Stimulated activated CD8-positive, alpha-beta memory T cell treated with anti-CD3 and anti-CD28 coated beads, Interleukin-7, amount 100 ng/mL, for 1 hour (primary cell): ENCODE data around the gene CFAP99.

ENCODE experiments used
- DNase-seq, 2 donors: peaks; one replicate each; pipeline ENCODE4 v3.0.0-alpha.2; 2020; ENCODE audit warnings: low read depth in 2 of 2

CFAP99 gene

GRCh38 chr4:2501034-2501594 is 82.4 kb downstream of the CFAP99 start:
- no peak for DNase-seq

- no peak for DNase-seq
Observed at GRCh38 chr4:2503809-2504208, 85.1 kb downstream of the CFAP99 start.

- no peak for DNase-seq
Observed at GRCh38 chr4:2507259-2507658, 88.5 kb downstream of the CFAP99 start.

GRCh38 chr4:2507855-2508254 is 89.1 kb downstream of the CFAP99 start:
- no peak for DNase-seq

DNA sequence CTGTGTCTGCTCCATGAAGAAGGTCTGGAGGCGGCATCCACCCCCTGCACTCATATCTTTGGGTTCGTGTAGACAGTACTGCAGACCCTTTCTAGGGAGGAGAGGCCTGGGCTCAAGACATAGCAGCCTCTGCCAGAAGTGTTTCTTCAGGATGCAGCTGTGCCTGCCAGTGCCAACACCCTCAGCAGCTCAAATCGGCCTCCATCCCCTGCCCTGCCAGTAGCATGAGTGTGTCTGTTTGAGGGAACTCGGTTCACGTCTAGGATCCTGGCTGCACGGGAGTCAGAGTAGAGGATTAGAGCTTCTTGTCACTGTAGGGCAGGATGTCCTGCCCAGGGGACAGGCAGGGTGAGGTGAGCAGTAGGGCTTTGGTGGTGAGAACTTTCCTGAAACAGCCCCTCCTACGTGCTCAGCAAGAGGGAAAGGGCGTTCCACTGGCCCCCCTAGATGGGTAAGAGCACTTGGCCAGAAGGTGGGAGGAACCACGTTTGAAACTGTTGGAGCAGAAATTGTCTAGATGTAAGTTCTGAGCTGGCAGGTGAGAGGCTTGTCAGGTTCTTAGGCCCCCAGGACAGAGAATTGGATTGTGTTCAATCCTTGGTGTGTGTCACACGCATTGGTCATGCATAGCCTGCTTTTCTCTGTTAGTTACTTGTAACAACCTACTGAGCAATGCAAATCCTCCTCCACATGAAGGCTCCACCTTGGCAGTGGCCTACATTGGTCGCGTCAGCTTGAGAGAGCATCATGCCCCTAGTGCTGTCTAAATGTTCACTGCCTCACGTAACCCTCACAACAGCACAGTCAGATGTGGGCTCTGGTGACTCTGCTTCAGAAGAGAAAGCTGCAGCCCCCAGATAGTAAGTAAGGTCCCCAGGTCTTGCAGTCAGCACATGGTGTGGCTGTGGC is 91.8 kb downstream of the CFAP99 start:
- DNase-seq, result no peak

GRCh38 chr4:2511645-2512131 is 92.9 kb downstream of the CFAP99 start:
- no peak for DNase-seq
